ENCODE measurements around the gene LAGE3. TPM values are rescaled to one million over a fixed set of nuclear protein-coding genes. Genes with fewer than 3 reads are reported as not detected.

LAGE3 gene
- total and polyA plus RNA-seq, 2 donors = 17.3 to 39.9 TPM

DNA sequence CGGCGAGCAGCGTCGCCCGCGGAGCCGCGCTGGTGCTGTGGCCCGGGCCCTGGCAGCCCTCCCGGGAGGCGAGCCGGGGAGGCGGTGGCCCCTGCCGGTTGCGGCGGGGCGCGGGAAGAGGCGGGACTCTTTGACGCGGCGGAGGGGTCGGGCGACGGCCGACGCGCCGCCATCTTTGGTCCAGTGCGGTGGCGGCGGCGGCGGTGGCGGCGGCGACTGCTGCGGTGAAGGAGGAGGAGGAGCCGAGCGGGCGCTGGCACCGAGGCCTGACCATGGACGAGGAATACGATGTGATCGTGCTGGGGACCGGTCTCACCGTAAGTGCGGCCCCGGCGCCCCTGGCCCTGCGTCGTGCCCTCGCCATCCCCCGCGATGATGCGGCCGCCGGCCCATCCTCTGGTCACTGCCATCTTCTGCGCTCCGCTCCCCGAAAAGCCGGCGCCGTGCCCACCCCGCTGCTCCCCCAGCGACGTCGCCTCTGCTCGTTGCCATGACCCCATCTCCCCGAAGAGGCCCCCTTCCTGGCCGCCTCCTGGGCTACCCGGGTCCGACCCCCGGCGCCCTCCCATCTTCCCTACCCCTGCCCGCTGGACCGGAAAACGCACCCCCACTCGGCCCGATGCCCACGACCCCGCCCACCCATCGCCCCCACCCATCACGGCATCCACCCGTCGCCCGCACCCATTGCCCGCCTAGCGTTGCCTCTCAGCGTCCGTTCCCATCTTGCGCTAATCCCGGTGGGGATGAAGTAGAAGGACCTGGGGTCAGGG lies 41.9 kb downstream of the LAGE3 start, which contains the start of gene GDI1:
Gene GDI1 (plus strand): TSS at position 172 of the 770 bp plus-strand sequence. CDS start 101 bp downstream, at position 273.
- Histone ChIP-seq H3K27ac (ENCODE audit: low read depth in 1 of 2, low read length in 1 of 2) (peak within 1 kb of the TSS in 1 of 2 donors; percentile 79), H3K27me3 (ENCODE audit: control insufficient read depth in 2 of 2, insufficient read depth in 1 of 2, low read length in 1 of 2) (no peaks in the 10 kb centered on the region), H3K36me3 (ENCODE audit: control insufficient read depth in 2 of 2, insufficient read depth in 2 of 2, low read length in 1 of 2) (peaks cover 50 to 53% of the 10 kb centered on the region in 2 donors), H3K4me3 (ENCODE audit: low read length in 2 of 2) (peak within 1 kb of the TSS; percentile 65 to 73), H3K4me1 (ENCODE audit: control insufficient read depth in 2 of 2, insufficient read depth in 2 of 2, low read length in 2 of 2) (peaks cover 2 to 12% of the 10 kb centered on the region in 2 donors), H3K9me3 (ENCODE audit: control insufficient read depth in 2 of 2, insufficient read depth in 1 of 2, low read length in 1 of 2) (peaks cover 0 to 6% of the 10 kb centered on the region in 2 donors)
- peak in 3 of 9 donors; percentile 29 to 69 (median 44) for DNase-seq (ENCODE audit: low read depth in 6 of 9, low spot score in 9 of 9)
- WGBS = 1% methylated on average over 93 of the region's 93 CpGs

DNA sequence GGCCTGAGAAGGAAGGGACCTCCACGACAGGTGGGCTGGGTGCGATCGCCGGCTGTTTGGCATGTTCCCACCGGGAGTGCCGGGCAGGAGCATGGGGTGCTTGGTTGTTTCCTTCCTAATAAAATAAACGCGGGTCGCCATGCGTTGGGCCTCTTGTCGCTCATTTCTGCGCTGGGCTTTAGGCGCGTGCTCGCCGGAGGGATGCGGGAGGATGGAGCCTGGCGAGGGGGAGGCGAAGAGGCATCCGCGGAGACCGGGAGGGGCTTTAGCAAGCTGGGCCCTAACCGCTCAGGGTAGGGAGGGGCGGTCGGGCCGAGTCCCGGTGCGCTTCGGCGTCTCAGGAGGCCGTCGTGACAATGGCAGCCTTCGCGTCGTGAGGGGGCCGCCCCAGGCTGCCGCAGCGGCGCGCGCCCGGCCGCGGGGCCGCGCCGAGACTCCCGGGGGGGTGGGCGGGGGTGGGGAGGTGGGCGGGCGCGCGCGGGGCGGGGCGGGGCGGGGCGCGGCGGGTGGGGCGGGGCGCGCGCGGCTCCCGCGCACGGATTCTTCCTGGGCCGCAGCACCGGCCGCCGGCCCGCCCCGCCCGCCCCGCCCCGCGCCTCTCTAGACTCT lies 42.6 kb downstream of the LAGE3 start:
- WGBS = 12% methylated on average over 57 of the region's 78 CpGs
- peak in 3 of 9 donors; percentile 45 to 59 (median 48) for DNase-seq (ENCODE audit: low read depth in 6 of 9, low spot score in 9 of 9)
- H3K27ac ChIP-seq (ENCODE audit: low read depth in 1 of 2, low read length in 1 of 2) = peak overlapping the region in 1 of 2 donors; percentile 79
- peaks cover 2 to 12% of the 10 kb centered on the region in 2 donors for H3K4me1 ChIP-seq (ENCODE audit: control insufficient read depth in 2 of 2, insufficient read depth in 2 of 2, low read length in 2 of 2)
- peaks cover 50 to 51% of the 10 kb centered on the region in 2 donors for H3K36me3 ChIP-seq (ENCODE audit: control insufficient read depth in 2 of 2, insufficient read depth in 2 of 2, low read length in 1 of 2)
- H3K9me3 ChIP-seq (ENCODE audit: control insufficient read depth in 2 of 2, insufficient read depth in 1 of 2, low read length in 1 of 2) = peaks cover 0 to 6% of the 10 kb centered on the region in 2 donors
- peak overlapping the region; percentile 28 to 73 for H3K4me3 ChIP-seq (ENCODE audit: low read length in 2 of 2)
- H3K27me3 ChIP-seq (ENCODE audit: control insufficient read depth in 2 of 2, insufficient read depth in 1 of 2, low read length in 1 of 2) = no peaks in the 10 kb centered on the region

DNA sequence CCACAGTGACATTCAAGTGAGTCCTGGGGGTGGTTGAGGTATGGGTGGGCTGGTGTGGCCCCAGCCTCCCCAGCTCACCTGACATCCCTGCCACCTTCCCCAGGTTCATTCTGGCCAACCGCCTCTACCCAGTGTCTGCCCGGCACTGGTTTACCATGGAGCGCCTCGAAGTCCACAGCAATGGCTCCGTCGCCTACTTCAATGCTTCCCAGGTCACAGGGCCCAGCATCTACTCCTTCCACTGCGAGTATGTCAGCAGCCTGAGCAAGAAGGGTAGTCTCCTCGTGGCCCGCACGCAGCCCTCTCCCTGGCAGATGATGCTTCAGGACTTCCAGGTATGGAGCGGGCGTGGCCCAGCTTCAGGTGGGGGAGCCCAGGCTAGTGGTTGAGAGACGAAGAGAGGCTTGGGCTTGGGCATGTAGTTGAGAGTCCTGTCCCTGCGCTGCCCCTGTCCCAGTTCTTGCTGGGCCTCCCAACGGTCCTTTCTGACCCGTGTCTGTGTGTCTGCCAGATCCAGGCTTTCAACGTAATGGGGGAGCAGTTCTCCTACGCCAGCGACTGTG lies 43.8 kb downstream of the LAGE3 start:
- no peak overlapping the region for H3K4me3 ChIP-seq (ENCODE audit: low read length in 2 of 2)
- DNase-seq (ENCODE audit: low read depth in 6 of 9, low spot score in 9 of 9) = no peak
- peaks cover 2 to 17% of the 10 kb centered on the region in 2 donors for H3K4me1 ChIP-seq (ENCODE audit: control insufficient read depth in 2 of 2, insufficient read depth in 2 of 2, low read length in 2 of 2)
- no peaks in the 10 kb centered on the region for H3K27me3 ChIP-seq (ENCODE audit: control insufficient read depth in 2 of 2, insufficient read depth in 1 of 2, low read length in 1 of 2)
- peaks cover 40 to 45% of the 10 kb centered on the region in 2 donors for H3K36me3 ChIP-seq (ENCODE audit: control insufficient read depth in 2 of 2, insufficient read depth in 2 of 2, low read length in 1 of 2)
- WGBS = 97% methylated on average over 19 of the region's 19 CpGs
- H3K9me3 ChIP-seq (ENCODE audit: control insufficient read depth in 2 of 2, insufficient read depth in 1 of 2, low read length in 1 of 2) = peaks cover 0 to 6% of the 10 kb centered on the region in 2 donors
- H3K27ac ChIP-seq (ENCODE audit: low read depth in 1 of 2, low read length in 1 of 2) = no peak overlapping the region

DNA sequence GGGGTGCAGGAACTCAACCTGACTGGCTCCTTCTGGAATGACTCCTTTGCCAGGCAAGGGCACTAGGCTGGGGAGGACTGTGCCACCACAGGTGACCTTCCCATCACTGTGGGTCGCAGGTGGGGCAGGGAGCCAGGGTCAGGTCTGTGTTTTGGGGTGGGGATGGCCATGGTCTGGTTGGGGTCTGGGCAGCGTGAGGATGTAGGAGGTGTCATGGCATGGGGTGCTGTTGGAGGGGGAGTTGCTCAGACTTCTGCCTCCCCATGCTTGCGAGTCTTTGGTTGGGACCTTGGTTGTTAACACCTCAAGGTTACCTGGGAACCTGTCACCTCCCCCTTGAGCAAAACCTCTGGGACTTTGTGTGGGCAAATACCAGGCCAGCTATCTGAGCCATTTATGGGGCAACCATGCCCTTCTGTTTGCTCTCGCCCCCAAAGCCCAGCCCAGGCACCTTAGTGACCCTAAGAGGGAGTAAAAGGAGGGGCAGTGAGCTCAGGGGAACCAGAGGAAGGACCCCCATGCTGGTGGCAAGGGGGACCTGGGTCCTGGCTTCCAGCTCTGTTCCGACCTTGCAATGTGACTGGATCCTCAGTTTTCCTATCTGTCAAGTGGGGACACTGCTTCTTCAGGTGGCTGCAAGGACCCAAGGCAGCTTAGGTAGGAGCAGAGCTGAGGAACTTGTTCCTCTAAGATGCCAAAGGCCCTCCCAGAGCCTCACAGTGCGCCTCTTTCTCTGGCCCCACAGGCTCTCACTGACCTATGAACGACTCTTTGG lies 44.5 kb downstream of the LAGE3 start:
- Histone ChIP-seq H3K36me3 (ENCODE audit: control insufficient read depth in 2 of 2, insufficient read depth in 2 of 2, low read length in 1 of 2) (peaks cover 33 to 42% of the 10 kb centered on the region in 2 donors), H3K27me3 (ENCODE audit: control insufficient read depth in 2 of 2, insufficient read depth in 1 of 2, low read length in 1 of 2) (no peaks in the 10 kb centered on the region), H3K4me1 (ENCODE audit: control insufficient read depth in 2 of 2, insufficient read depth in 2 of 2, low read length in 2 of 2) (peaks cover 2 to 19% of the 10 kb centered on the region in 2 donors), H3K27ac (ENCODE audit: low read depth in 1 of 2, low read length in 1 of 2) (no peak overlapping the region), H3K4me3 (ENCODE audit: low read length in 2 of 2) (no peak overlapping the region), H3K9me3 (ENCODE audit: control insufficient read depth in 2 of 2, insufficient read depth in 1 of 2, low read length in 1 of 2) (peaks cover 0 to 6% of the 10 kb centered on the region in 2 donors)
- WGBS = 95% methylated on average over 7 of the region's 7 CpGs
- no peak for DNase-seq (ENCODE audit: low read depth in 6 of 9, low spot score in 9 of 9)

DNA sequence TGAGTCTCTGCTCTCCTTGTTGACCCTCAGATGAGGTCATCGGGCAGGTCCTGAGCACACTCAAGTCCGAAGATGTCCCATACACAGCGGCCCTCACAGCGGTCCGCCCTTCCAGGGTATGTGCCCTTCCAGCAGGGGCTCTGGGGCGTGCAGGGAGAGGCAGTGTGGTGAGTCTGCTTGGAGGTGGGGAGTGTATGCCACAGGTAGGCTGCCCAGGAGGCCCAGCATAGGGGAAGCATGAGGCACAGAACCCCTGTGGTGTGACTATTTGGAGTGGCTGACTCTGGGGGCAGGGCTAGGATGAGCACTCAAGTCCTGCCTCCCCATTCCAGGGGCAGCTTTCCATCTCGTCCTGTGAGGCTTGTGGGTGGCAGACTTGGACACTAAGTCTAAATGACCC lies 45.5 kb downstream of the LAGE3 start:
- Histone ChIP-seq H3K27ac (ENCODE audit: low read depth in 1 of 2, low read length in 1 of 2) (no peak overlapping the region), H3K9me3 (ENCODE audit: control insufficient read depth in 2 of 2, insufficient read depth in 1 of 2, low read length in 1 of 2) (peaks cover 0 to 8% of the 10 kb centered on the region in 2 donors), H3K4me1 (ENCODE audit: control insufficient read depth in 2 of 2, insufficient read depth in 2 of 2, low read length in 2 of 2) (peaks cover under 1 to 25% of the 10 kb centered on the region in 2 donors), H3K27me3 (ENCODE audit: control insufficient read depth in 2 of 2, insufficient read depth in 1 of 2, low read length in 1 of 2) (no peaks in the 10 kb centered on the region), H3K36me3 (ENCODE audit: control insufficient read depth in 2 of 2, insufficient read depth in 2 of 2, low read length in 1 of 2) (peaks cover 26 to 42% of the 10 kb centered on the region in 2 donors), H3K4me3 (ENCODE audit: low read length in 2 of 2) (no peak overlapping the region)
- 98% methylated on average over 7 of the region's 7 CpGs for WGBS
- DNase-seq (ENCODE audit: low read depth in 6 of 9, low spot score in 9 of 9) = no peak

DNA sequence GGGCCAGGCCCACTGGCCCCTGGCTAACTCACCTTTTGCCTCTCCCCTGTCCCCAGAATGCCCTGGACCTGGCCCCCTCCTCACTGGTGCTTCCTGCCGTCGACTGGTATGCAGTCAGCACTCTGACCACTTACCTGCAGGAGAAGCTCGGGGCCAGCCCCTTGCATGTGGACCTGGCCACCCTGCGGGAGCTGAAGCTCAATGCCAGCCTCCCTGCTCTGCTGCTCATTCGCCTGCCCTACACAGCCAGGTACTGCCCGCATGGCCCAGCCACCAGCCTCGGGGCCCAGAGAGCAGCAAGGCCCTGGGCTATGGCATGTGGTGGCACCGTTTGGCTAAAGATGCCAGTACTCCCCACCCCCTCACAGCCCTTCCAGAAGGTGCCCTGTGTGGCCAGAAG lies 46.9 kb downstream of the LAGE3 start:
- H3K27ac ChIP-seq (ENCODE audit: low read depth in 1 of 2, low read length in 1 of 2) = no peak overlapping the region
- H3K9me3 ChIP-seq (ENCODE audit: control insufficient read depth in 2 of 2, insufficient read depth in 1 of 2, low read length in 1 of 2) = peaks cover 0 to 8% of the 10 kb centered on the region in 2 donors
- H3K36me3 ChIP-seq (ENCODE audit: control insufficient read depth in 2 of 2, insufficient read depth in 2 of 2, low read length in 1 of 2) = peaks cover 24 to 42% of the 10 kb centered on the region in 2 donors
- peaks cover 3 to 21% of the 10 kb centered on the region in 2 donors for H3K4me1 ChIP-seq (ENCODE audit: control insufficient read depth in 2 of 2, insufficient read depth in 2 of 2, low read length in 2 of 2)
- H3K4me3 ChIP-seq (ENCODE audit: low read length in 2 of 2) = no peak overlapping the region
- no peak for DNase-seq (ENCODE audit: low read depth in 6 of 9, low spot score in 9 of 9)
- WGBS = 96% methylated on average over 8 of the region's 8 CpGs
- H3K27me3 ChIP-seq (ENCODE audit: control insufficient read depth in 2 of 2, insufficient read depth in 1 of 2, low read length in 1 of 2) = no peaks in the 10 kb centered on the region

DNA sequence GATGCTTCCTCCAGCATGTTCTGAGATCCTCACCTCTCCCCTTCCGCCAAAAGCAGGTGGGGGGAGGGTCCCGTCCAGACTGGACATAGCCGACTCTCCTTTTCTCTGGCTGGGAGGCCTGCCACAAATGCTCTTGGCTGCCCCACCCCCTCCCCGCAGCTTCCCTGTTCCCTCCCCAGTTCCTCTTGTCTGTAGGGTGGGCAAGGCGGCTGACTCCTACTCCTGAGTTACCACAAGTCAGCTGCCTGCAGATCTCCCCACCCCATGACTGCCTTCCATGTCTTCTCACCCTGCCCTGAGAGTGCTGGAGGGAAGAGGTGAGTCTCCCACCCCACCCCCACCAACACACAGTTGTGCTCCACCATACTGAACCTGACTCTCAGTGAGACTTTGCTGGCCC lies 47.7 kb downstream of the LAGE3 start:
- Histone ChIP-seq H3K36me3 (ENCODE audit: control insufficient read depth in 2 of 2, insufficient read depth in 2 of 2, low read length in 1 of 2) (peaks cover 24 to 42% of the 10 kb centered on the region in 2 donors), H3K27me3 (ENCODE audit: control insufficient read depth in 2 of 2, insufficient read depth in 1 of 2, low read length in 1 of 2) (no peaks in the 10 kb centered on the region), H3K4me1 (ENCODE audit: control insufficient read depth in 2 of 2, insufficient read depth in 2 of 2, low read length in 2 of 2) (peaks cover 3 to 20% of the 10 kb centered on the region in 2 donors), H3K27ac (ENCODE audit: low read depth in 1 of 2, low read length in 1 of 2) (no peak overlapping the region), H3K4me3 (ENCODE audit: low read length in 2 of 2) (no peak overlapping the region), H3K9me3 (ENCODE audit: control insufficient read depth in 2 of 2, insufficient read depth in 1 of 2, low read length in 1 of 2) (peaks cover 0 to 8% of the 10 kb centered on the region in 2 donors)
- DNase-seq (ENCODE audit: low read depth in 6 of 9, low spot score in 9 of 9) = no peak
- WGBS = 36% methylated on average over 5 of the region's 5 CpGs

DNA sequence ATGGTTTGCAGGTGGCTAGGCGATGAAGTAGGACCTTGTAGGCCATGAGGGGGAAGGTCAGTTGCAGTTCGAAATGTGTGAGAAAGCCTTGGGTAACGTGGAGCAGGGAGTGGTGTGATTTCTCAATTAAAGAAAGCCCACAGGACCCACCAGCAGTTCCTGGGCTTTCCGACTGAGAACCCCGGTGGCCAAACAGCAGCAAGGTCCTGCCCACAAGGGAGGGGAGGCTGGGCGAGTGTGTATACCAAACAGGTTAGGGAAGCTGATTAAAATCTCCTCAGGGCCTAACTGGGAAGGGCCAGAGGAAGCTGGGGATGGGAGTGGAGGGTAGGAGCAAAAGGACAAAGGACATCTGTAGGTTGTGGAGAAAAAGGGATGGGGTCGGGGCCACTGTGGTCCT lies 48.2 kb downstream of the LAGE3 start:
- no peak for DNase-seq (ENCODE audit: low read depth in 6 of 9, low spot score in 9 of 9)

More for the DNA sequence above, 48.2 kb downstream of the LAGE3 start:
- WGBS = 64% methylated on average over 7 of the region's 7 CpGs
- Histone ChIP-seq H3K27ac (ENCODE audit: low read depth in 1 of 2, low read length in 1 of 2) (peak overlapping the region in 1 of 2 donors; percentile 31), H3K9me3 (ENCODE audit: control insufficient read depth in 2 of 2, insufficient read depth in 1 of 2, low read length in 1 of 2) (peaks cover 0 to 8% of the 10 kb centered on the region in 2 donors), H3K4me3 (ENCODE audit: low read length in 2 of 2) (no peak overlapping the region), H3K4me1 (ENCODE audit: control insufficient read depth in 2 of 2, insufficient read depth in 2 of 2, low read length in 2 of 2) (peaks cover 3 to 18% of the 10 kb centered on the region in 2 donors), H3K27me3 (ENCODE audit: control insufficient read depth in 2 of 2, insufficient read depth in 1 of 2, low read length in 1 of 2) (no peaks in the 10 kb centered on the region), H3K36me3 (ENCODE audit: control insufficient read depth in 2 of 2, insufficient read depth in 2 of 2, low read length in 1 of 2) (peaks cover 24 to 41% of the 10 kb centered on the region in 2 donors)
